OCI-LY1 (cell line): ENCODE measurements around the gene MS4A8.

Source experiments
- EZH2 ChIP-seq: fragments of 200-600 bp; sonication (generic), shearing (Covaris generic); IDR thresholded peaks from 2 replicates; pipeline ENCODE4 v1.8.0; 2017; ENCODE audit warnings: borderline replicate concordance, mixed run types, mild to moderate bottlenecking, antibody characterized with exemption, low read length, moderate library complexity, mixed read lengths
- TF ChIP-seq, protein P1 (sequence below): fragments of 200-600 bp; sonication (generic), shearing (Covaris generic); IDR thresholded peaks from 2 replicates; pipeline ENCODE4 v1.5.1; 2017; ENCODE audit warnings: mild to moderate bottlenecking, antibody characterized with exemption, low read length, moderate library complexity, mixed read lengths

DNA sequence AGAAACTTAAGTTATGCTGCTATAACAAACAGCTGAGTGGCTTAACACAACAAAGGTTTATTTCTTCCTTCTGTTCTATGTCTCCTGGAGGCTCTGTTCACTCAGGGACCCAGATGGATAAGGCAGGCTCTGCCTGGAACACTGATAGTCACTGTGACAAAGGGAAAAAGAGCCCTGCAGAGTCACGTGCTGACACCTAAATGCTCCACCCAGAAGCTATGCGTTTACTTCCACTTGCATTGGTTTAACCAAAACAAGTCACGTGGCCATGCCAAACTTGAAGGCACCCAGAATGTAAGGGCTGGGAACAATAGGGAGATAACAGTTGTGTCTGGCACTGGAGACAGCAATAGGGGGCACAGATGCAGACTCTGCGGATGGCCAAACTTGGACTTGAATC, 53.9 kb downstream of the MS4A8 start:
- TF ChIP-seq, protein P1, sequence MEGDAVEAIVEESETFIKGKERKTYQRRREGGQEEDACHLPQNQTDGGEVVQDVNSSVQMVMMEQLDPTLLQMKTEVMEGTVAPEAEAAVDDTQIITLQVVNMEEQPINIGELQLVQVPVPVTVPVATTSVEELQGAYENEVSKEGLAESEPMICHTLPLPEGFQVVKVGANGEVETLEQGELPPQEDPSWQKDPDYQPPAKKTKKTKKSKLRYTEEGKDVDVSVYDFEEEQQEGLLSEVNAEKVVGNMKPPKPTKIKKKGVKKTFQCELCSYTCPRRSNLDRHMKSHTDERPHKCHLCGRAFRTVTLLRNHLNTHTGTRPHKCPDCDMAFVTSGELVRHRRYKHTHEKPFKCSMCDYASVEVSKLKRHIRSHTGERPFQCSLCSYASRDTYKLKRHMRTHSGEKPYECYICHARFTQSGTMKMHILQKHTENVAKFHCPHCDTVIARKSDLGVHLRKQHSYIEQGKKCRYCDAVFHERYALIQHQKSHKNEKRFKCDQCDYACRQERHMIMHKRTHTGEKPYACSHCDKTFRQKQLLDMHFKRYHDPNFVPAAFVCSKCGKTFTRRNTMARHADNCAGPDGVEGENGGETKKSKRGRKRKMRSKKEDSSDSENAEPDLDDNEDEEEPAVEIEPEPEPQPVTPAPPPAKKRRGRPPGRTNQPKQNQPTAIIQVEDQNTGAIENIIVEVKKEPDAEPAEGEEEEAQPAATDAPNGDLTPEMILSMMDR: no peak
- TF ChIP-seq EZH2: no peak
